ENCODE measurements around the gene RAPH1.
"Not testable (repeated sequence)": the region's sequence is repeated elsewhere in the genome, so short reads cannot be mapped to it uniquely, and the experiment has no call there.

The RAPH1 gene

GRCh38 chr2:203436496-203436895, 98.6 kb downstream of the RAPH1 start:
- TF ChIP-seq, protein P1, sequence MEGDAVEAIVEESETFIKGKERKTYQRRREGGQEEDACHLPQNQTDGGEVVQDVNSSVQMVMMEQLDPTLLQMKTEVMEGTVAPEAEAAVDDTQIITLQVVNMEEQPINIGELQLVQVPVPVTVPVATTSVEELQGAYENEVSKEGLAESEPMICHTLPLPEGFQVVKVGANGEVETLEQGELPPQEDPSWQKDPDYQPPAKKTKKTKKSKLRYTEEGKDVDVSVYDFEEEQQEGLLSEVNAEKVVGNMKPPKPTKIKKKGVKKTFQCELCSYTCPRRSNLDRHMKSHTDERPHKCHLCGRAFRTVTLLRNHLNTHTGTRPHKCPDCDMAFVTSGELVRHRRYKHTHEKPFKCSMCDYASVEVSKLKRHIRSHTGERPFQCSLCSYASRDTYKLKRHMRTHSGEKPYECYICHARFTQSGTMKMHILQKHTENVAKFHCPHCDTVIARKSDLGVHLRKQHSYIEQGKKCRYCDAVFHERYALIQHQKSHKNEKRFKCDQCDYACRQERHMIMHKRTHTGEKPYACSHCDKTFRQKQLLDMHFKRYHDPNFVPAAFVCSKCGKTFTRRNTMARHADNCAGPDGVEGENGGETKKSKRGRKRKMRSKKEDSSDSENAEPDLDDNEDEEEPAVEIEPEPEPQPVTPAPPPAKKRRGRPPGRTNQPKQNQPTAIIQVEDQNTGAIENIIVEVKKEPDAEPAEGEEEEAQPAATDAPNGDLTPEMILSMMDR (IDR thresholded peaks at IDR 0.05; ENCODE audit: low read depth, low read length): no peak
- DNase-seq (ENCODE audit: extremely low read depth, low read depth): no peak

GRCh38 chr2:203432811-203433210, 102.3 kb downstream of the RAPH1 start:
- TF ChIP-seq, protein P1 (IDR thresholded peaks at IDR 0.05; ENCODE audit: low read depth, low read length): no peak
- no peak for DNase-seq (ENCODE audit: extremely low read depth, low read depth)

- TF ChIP-seq, protein P1 (IDR thresholded peaks at IDR 0.05; ENCODE audit: low read depth, low read length): no peak
- no peak for DNase-seq (ENCODE audit: extremely low read depth, low read depth)
Observed at GRCh38 chr2:203431391-203432185, 103.5 kb downstream of the RAPH1 start.

DNA sequence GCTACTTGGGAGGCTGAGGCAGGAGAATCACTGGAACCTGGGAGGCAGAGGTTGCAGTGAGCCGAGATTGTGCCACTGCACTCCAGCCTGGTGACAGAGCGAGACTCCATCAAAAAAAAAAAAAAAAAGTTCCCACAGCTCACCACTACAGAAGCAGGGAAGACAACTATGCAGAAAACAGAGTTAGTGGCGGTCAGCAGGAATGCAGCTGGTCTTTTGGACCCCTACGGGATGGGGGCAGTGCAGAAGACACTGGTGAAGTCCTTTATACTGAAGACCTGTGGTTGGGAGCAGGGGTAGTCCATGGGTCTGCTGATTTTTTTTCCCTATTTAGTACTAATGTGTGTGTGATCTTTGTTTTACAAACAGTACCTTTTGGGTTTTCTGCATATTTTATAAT, 105.5 kb downstream of the RAPH1 start:
- DNase-seq (ENCODE audit: extremely low read depth, low read depth): not testable (repeated sequence)

- TF ChIP-seq, protein P1 (IDR thresholded peaks at IDR 0.05; ENCODE audit: low read depth, low read length): no peak
- DNase-seq (ENCODE audit: extremely low read depth, low read depth): no peak
Observed at GRCh38 chr2:203427061-203427460, 108.0 kb downstream of the RAPH1 start.

- TF ChIP-seq, protein P1 (IDR thresholded peaks at IDR 0.05; ENCODE audit: low read depth, low read length): no peak
Observed at GRCh38 chr2:203418271-203418670, 116.8 kb downstream of the RAPH1 start.

DNA sequence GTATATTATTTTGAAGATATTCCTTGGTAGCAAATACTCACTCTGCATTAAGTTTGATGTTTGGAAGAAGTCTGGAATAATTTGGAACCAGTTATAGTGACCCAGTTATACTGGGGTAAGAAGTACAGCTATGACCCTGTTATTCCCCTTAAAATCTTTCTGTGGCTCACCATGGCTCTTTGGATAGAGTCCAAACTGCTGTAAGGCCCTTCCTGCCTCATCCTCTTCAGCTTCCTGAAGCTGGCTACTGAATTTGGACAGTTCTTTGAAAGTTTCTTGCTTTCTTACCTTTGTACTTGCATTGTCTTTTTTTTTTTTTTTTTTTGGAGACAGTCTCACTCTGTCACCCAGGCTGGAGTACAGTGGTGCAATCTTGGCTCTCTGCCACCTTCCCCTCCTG, 121.3 kb downstream of the RAPH1 start:
- no peak for DNase-seq (ENCODE audit: extremely low read depth, low read depth)
- TF ChIP-seq, protein P1 (IDR thresholded peaks at IDR 0.05; ENCODE audit: low read depth, low read length): no peak

More at GRCh38 chr2:203418271-203418670, 116.8 kb downstream of the RAPH1 start:
- no peak for DNase-seq (ENCODE audit: extremely low read depth, low read depth)

Data from AG09319 (cell line).